Measurements from ENCODE around the gene SCML2. TPM values are rescaled to one million over a fixed set of nuclear protein-coding genes. Genes with fewer than 3 reads are reported as not detected.

The SCML2 gene
- total RNA-seq, 1 experiment from 2014 or later, result 3.5 TPM

GRCh38 chrX:18203631-18204030 is 150.9 kb downstream of the SCML2 start:
- H3K4me1 ChIP-seq (ENCODE audit: insufficient read depth, low read length), result no peaks in the 10 kb centered on the region
- no peak overlapping the region for H3K4me2 ChIP-seq (ENCODE audit: low read length)
- no peaks in the 10 kb centered on the region for H3F3A ChIP-seq (ENCODE audit: low read length, unreplicated experiment)
- H3K36me3 ChIP-seq (ENCODE audit: low read depth, low read length), result no peaks in the 10 kb centered on the region
- ChIA-PET CTCF (no interaction called here), POLR2A (ENCODE audit: unreplicated experiment) (no interaction called here)
- H2AFZ ChIP-seq (ENCODE audit: low read length), result no peak overlapping the region
- ATAC-seq (peak; percentile 62), DNase-seq (peak; percentile 12)
- no peak for TF ChIP-seq EZH2 (IDR thresholded peaks at IDR 0.05; ENCODE audit: low read length, unreplicated experiment)
- TF ChIP-seq, protein P1, sequence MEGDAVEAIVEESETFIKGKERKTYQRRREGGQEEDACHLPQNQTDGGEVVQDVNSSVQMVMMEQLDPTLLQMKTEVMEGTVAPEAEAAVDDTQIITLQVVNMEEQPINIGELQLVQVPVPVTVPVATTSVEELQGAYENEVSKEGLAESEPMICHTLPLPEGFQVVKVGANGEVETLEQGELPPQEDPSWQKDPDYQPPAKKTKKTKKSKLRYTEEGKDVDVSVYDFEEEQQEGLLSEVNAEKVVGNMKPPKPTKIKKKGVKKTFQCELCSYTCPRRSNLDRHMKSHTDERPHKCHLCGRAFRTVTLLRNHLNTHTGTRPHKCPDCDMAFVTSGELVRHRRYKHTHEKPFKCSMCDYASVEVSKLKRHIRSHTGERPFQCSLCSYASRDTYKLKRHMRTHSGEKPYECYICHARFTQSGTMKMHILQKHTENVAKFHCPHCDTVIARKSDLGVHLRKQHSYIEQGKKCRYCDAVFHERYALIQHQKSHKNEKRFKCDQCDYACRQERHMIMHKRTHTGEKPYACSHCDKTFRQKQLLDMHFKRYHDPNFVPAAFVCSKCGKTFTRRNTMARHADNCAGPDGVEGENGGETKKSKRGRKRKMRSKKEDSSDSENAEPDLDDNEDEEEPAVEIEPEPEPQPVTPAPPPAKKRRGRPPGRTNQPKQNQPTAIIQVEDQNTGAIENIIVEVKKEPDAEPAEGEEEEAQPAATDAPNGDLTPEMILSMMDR (conservative IDR thresholded peaks at IDR 0.05; ENCODE audit: low read depth, low read length), result no peak
- no peak for TF ChIP-seq EZH2phosphoT487 (IDR thresholded peaks at IDR 0.05; ENCODE audit: borderline replicate concordance, low read length)
- no peaks in the 10 kb centered on the region for H3K9me3 ChIP-seq (ENCODE audit: low read length)
- no peak overlapping the region for H3K4me3 ChIP-seq (ENCODE audit: low read length)
- H4K20me1 ChIP-seq (ENCODE audit: low read length), result no peaks in the 10 kb centered on the region
- no peak overlapping the region for H3K27ac ChIP-seq (ENCODE audit: low read length)
- intact Hi-C loops (cut with micrococcal nuclease), result no loop called here
- no peaks in the 10 kb centered on the region for H3K79me2 ChIP-seq (ENCODE audit: low read length)
- no peak overlapping the region for H3K9ac ChIP-seq (ENCODE audit: low read length)
- peaks cover 15% of the 10 kb centered on the region; the same call in 1 of the 2 replicates for H3K27me3 ChIP-seq (ENCODE audit: low read length)
- no peaks in the 10 kb centered on the region for H3K9me2 ChIP-seq (replicated peaks; ENCODE audit: low read length)
- no TSS peak for BruUV-seq (replicated peaks)

DNA sequence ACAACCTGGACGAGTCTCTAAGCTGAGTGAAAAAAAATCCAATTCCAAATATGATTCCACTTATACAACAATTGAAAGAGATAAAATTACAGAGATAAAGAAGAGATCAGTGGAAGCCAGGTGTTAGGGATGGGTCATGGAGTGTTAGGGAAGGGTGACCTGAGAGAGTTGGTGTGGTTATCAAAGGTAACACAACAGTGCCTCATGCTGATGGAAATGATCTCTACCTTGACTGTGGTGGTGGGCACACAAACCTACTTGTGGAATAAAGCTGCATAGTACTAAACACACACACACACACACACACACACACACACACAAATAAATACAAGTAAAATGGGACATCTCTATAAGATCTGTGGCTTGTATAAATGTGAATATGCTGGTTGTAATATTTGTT is 159.8 kb downstream of the SCML2 start:
- no peak for TF ChIP-seq EZH2 (IDR thresholded peaks at IDR 0.05; ENCODE audit: low read length, unreplicated experiment)
- TF ChIP-seq EZH2phosphoT487 (IDR thresholded peaks at IDR 0.05; ENCODE audit: borderline replicate concordance, low read length), result no peak
- TF ChIP-seq, protein P1 (conservative IDR thresholded peaks at IDR 0.05; ENCODE audit: low read depth, low read length), result no peak
- POLR2A ChIA-PET (ENCODE audit: unreplicated experiment), result no interaction called here
- H3K27ac ChIP-seq (ENCODE audit: low read length), result no peak overlapping the region
- H3F3A ChIP-seq (ENCODE audit: low read length, unreplicated experiment), result no peaks in the 10 kb centered on the region
- no peaks in the 10 kb centered on the region for H3K4me1 ChIP-seq (ENCODE audit: insufficient read depth, low read length)
- H3K4me3 ChIP-seq (ENCODE audit: low read length), result no peak overlapping the region
- peaks cover 37% of the 10 kb centered on the region for H3K27me3 ChIP-seq (ENCODE audit: low read length)
- intact Hi-C loops (cut with micrococcal nuclease), result no loop called here
- no peak overlapping the region for H3K9ac ChIP-seq (ENCODE audit: low read length)
- CTCF ChIA-PET, result no interaction called here
- no peaks in the 10 kb centered on the region for H3K79me2 ChIP-seq (ENCODE audit: low read length)
- no peaks in the 10 kb centered on the region for H4K20me1 ChIP-seq (ENCODE audit: low read length)
- no peaks in the 10 kb centered on the region for H3K9me2 ChIP-seq (replicated peaks; ENCODE audit: low read length)
- no TSS peak for BruUV-seq (replicated peaks)
- H3K36me3 ChIP-seq (ENCODE audit: low read depth, low read length), result no peaks in the 10 kb centered on the region
- ATAC-seq (no peak), DNase-seq (no peak)
- no peaks in the 10 kb centered on the region for H3K9me3 ChIP-seq (ENCODE audit: low read length)
- H3K4me2 ChIP-seq (ENCODE audit: low read length), result no peak overlapping the region
- no peak overlapping the region for H2AFZ ChIP-seq (ENCODE audit: low read length)

Other genes starting within 250 kb of the SCML2 start
- not detected in 2 replicates for gene BEND2, start 133.8 kb downstream of the SCML2 start, total RNA-seq (2014; rRNA removed)
- gene CDKL5, start 70.9 kb upstream of the SCML2 start, total RNA-seq (2014; rRNA removed), result 2.4 and 2.9 TPM in 2 replicates